SIG-M5 treated with dmso at 0.1 percent for 504 hours (cell line): ENCODE measurements around the gene ACP3.
A peak's percentile ranks its signal among the peaks of the same experiment; 100 is the strongest.
"Not testable (repeated sequence)": the region's sequence is repeated elsewhere in the genome, so short reads cannot be mapped to it uniquely, and the experiment has no call there.

Experiments used
- DNase-seq: peaks from one replicate; lab custom pipeline; 2025; ENCODE audit not compliant: unreplicated experiment; lab: John Stamatoyannopoulos, UW

The ACP3 gene

GRCh38 chr3:132317229-132317948, at the start of gene ACP3:
ACP3 (plus strand) TSS chr3:132317407; CDS start chr3:132317457, 50 bp downstream.
- DNase-seq, result peak; percentile 98

GRCh38 chr3:132268956-132269355, 48.3 kb upstream of the ACP3 start:
- peak; percentile 31 for DNase-seq

- no peak for DNase-seq
Measured at GRCh38 chr3:132273036-132273435, 44.2 kb upstream of the ACP3 start.

GRCh38 chr3:132276228-132276906, 40.8 kb upstream of the ACP3 start:
- DNase-seq, result no peak

- no peak for DNase-seq
Measured at GRCh38 chr3:132279030-132279429, 38.2 kb upstream of the ACP3 start.

GRCh38 chr3:132283440-132283839, 33.8 kb upstream of the ACP3 start:
- peak; percentile 100 for DNase-seq

GRCh38 chr3:132283916-132284405, 33.2 kb upstream of the ACP3 start:
- no peak for DNase-seq

- DNase-seq, result no peak
Measured at GRCh38 chr3:132284781-132285619, 32.2 kb upstream of the ACP3 start.

GRCh38 chr3:132285620-132285945, 31.6 kb upstream of the ACP3 start:
- no peak for DNase-seq

- no peak for DNase-seq
Measured at GRCh38 chr3:132286035-132286434, 31.2 kb upstream of the ACP3 start.

- DNase-seq, result no peak
Measured at GRCh38 chr3:132288357-132288756, 28.9 kb upstream of the ACP3 start.

- no peak for DNase-seq
Measured at GRCh38 chr3:132289316-132289715, 27.9 kb upstream of the ACP3 start.

GRCh38 chr3:132290833-132291232, 26.4 kb upstream of the ACP3 start:
- peak; percentile 96 for DNase-seq

GRCh38 chr3:132292042-132292441, 25.2 kb upstream of the ACP3 start:
- no peak for DNase-seq

GRCh38 chr3:132293251-132293650, 24.0 kb upstream of the ACP3 start:
- peak; percentile 26 for DNase-seq

- DNase-seq, result no peak
Measured at GRCh38 chr3:132294906-132295305, 22.3 kb upstream of the ACP3 start.

- DNase-seq, result not testable (repeated sequence)
Measured at GRCh38 chr3:132303336-132304201, 13.6 kb upstream of the ACP3 start.

- DNase-seq, result not testable (repeated sequence)
Measured at GRCh38 chr3:132304351-132304750, 12.9 kb upstream of the ACP3 start.

GRCh38 chr3:132310057-132310456, 7.2 kb upstream of the ACP3 start:
- DNase-seq, result not testable (repeated sequence)

GRCh38 chr3:132311316-132311715, 5.9 kb upstream of the ACP3 start:
- no peak for DNase-seq

GRCh38 chr3:132311841-132312240, 5.4 kb upstream of the ACP3 start:
- DNase-seq, result no peak
